22Rv1 (cell line): ENCODE results near the gene MPV17.
A peak's percentile ranks its signal among the peaks of the same experiment; 100 is the strongest.

Source experiments
- H3K27ac ChIP-seq: fragments of 450-650 bp; 2 replicates; pipeline ENCODE4 v1.5.1; 2017
- ZFX ChIP-seq: fragments of 450-650 bp; IDR thresholded peaks from 2 replicates; pipeline ENCODE4 v1.6.1; 2017; ENCODE audit warnings: antibody characterized with exemption, borderline replicate concordance
- TF ChIP-seq, protein P1 (sequence below): fragments of 450-650 bp; IDR thresholded peaks from 2 replicates; pipeline ENCODE4 v1.5.1; 2017; ENCODE audit warnings: mild to moderate bottlenecking

Gene MPV17

DNA sequence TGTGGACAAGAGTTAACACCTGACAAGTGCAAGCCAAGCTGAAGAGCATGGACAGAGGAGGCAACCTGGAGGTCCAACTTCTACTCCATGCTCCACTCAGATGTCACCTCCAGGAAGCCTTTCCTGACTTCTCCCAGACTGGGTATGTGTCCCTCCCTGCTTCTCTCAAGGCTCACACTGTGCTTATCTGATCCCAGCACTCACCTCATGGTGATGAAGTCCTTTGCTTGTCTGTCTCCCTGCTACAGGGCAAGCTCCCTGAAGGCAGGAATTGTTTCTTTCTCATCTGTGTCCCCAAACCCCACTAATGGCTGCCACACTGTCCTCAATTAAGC, 57.4 kb downstream of the MPV17 start:
- TF ChIP-seq ZFX: no peak
- TF ChIP-seq, protein P1, sequence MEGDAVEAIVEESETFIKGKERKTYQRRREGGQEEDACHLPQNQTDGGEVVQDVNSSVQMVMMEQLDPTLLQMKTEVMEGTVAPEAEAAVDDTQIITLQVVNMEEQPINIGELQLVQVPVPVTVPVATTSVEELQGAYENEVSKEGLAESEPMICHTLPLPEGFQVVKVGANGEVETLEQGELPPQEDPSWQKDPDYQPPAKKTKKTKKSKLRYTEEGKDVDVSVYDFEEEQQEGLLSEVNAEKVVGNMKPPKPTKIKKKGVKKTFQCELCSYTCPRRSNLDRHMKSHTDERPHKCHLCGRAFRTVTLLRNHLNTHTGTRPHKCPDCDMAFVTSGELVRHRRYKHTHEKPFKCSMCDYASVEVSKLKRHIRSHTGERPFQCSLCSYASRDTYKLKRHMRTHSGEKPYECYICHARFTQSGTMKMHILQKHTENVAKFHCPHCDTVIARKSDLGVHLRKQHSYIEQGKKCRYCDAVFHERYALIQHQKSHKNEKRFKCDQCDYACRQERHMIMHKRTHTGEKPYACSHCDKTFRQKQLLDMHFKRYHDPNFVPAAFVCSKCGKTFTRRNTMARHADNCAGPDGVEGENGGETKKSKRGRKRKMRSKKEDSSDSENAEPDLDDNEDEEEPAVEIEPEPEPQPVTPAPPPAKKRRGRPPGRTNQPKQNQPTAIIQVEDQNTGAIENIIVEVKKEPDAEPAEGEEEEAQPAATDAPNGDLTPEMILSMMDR: no peak
- no peak overlapping the region for H3K27ac ChIP-seq

DNA sequence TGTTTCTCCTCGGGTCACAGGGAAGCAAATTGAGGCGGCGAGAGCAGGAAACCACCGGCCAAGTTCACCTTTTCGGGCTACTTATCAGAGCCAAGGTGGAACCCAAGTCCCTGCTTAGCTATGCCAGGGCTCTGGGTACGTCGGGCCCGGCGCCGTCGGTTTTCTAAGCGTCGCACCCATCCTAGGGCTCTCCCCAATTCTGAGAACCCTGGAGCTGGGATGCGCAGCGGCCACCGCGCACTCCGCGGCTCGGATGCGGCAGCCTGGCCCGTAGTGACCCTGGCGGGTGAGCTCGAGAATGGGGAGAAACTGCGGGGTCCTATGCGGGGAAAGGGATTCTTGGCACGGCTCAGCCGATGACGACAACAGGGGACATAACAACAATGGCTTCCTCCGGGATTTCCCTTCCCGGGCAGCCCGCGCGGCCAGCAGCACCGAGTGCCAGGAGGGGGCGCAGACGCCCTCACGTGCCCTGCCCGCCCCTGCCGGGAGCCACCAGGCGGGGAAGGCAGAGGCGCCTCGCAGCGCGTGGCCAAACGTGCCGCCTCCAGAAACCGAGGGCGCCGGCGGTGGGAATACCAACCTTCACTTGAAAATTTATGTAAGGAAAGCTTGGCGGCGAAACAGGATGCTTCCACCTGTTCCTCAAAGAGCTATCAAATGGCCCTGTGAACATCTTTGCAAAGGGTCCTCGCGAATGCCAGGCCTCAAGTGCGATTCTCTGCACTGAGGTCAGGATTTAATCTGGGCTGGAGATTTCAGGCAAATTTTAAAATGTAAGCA, 58.0 kb downstream of the MPV17 start:
- no peak overlapping the region for H3K27ac ChIP-seq
- no peak for TF ChIP-seq ZFX
- TF ChIP-seq, protein P1: peak; percentile 79

DNA sequence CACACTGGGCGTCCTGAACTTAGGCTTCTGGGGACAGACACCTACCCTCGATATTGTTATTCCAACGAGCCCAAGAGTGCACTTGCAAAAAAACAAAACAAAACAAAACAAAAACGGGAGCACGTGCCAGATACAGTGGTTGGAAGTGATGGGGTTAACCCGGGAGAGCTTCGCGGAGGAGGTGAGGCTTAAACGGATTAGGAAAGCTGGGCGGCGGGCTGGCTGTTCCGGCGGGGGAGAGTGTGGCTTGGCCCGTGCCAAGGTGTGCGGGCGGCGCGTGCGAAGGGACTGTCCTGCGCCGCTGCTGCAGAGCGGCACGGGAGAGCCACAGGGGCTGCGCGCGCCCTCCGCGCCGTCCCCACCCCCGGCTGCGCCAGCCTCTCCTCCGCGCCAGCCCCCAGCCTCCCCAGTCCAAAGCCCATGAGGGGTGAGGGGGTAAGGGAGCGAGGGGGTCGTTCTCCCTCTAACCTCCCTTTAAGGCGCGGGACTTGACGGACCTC, 58.6 kb downstream of the MPV17 start:
- H3K27ac ChIP-seq: no peak overlapping the region
- TF ChIP-seq ZFX: no peak
- TF ChIP-seq, protein P1: no peak

DNA sequence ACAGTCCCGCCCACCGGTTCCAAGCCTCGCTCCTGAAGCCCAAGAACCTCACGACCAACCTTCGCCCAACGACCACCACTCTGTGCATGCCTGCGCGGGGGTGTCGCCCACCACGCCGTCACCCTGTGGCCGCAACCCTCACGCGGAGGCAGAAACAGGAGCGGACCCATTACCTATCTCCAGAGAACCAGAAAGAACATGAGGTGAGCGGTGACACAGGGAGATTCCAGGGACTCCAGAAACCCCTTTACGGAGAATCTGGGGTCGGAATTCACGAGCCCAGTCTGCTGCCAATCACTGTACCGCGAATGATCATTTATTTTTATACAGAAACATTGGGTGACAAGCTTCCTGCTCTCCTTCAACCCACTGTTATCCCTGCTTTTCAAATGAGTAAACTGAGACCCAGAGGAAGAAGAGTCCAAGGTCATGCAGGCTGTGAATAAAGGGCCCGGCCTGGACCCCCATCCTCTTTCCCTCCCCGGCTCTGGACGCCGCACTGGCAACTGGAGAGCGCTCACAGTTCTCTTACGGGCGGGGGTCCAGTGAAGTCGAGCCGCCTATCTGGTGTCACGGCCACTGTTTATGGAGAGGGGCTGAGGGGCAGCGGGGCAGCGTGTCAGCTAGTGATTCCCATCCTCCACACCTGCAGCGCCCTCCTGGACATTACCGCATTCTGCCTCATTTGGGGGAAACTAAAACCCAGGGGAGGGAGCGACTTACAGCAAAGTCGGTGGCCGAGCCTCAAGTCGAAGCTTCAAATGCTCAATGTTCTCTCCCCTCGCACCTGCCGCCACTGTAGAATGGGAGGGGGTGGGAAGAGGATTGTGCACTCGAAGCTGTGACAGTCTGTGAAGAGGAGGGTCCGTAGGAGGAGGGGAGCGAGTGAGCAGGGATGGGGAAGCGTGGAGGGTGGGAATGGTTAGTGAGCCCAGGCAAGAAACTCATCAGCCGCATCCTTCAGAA, 59.3 kb downstream of the MPV17 start:
- no peak overlapping the region for H3K27ac ChIP-seq
- TF ChIP-seq, protein P1: no peak
- no peak for TF ChIP-seq ZFX

DNA sequence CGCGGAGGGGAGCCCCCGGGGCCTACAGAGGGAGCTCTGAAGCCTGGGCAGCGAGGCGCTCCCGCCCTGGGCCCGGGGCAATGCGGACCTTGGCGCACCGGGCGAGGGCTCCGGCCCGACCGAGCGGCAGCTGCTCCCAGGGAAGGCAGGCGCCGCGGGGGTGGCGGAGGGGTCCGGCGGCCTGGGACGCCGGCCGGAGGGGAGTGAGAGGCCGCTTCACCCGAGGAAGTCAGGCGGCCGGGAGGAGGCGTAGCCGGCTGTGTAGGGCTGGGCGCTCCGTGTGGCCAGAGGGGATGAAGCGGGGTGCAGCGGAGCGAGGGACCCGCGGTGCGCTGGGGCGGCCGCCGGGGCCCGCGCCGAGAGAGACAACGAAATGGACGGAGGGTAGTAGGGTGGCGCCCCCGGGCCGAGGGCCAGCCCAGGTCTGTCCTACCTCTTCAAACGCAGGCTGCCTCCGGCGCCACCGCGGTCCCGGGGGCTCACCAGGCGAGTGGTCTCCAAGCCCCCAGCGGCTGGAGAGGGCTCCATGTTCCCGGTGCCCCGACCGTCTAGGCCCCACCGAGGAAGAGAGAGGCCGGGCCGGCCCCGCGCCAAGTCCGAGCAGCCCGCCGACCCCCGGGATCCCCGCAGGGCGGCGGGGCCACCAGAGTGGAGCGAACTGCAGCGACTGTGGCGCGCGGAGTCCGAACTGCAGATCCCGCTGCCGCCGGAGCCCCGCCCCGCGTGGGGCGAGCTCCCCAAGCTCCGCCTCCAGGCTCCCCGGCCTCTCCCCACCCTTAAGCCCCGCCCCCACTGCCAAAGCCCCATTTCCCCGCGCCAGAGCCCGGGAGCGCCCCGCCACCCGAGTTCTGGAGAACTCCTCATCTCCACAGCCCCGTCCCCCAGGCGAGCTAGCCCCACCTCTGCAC, 60.3 kb downstream of the MPV17 start, which contains the start of gene SLC30A3:
Gene SLC30A3, minus strand, starts transcription at position 669 of the 908 bp plus-strand sequence. Its CDS starts 141 bp downstream, at position 528.
- no peak for TF ChIP-seq ZFX
- TF ChIP-seq, protein P1: no peak
- no peak within 1 kb of the TSS for H3K27ac ChIP-seq

DNA sequence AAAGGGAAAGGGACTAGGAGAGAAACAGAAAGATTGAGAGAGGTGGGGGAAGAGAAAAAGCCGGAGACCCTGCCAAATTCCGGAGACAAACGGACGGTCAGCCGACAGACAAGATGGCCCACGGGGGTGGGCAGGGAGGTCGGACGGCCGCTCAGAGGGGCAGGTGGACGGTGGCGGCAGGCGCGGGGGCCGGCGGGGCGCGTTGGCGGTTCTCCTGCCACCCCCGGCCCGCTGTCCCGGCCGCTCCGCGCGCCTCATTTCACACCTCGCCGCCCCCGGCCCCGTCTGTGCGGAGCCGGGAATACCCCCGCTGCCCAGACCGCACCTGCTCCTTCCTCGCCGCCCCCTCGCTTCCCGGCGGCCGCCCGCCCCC, 61.0 kb downstream of the MPV17 start:
- TF ChIP-seq ZFX: no peak
- TF ChIP-seq, protein P1: no peak

More for the DNA sequence above, 61.0 kb downstream of the MPV17 start:
- no peak overlapping the region for H3K27ac ChIP-seq
